H9 (cell line): ENCODE data around the gene LINGO4. TPM values are rescaled to one million over a fixed set of nuclear protein-coding genes. Genes with fewer than 3 reads are reported as not detected.

Experiments
- DNase-seq: peaks from one replicate; pipeline ENCODE4 v3.0.0-alpha.2; 2017
- H2AFZ ChIP-seq: one replicate; pipeline ENCODE4 v1.6.1; 2013; ENCODE audit warnings: mild to moderate bottlenecking, low read length, control low read depth, moderate library complexity
- H2AK5ac ChIP-seq: 2 replicates; pipeline ENCODE4 v1.6.1; 2013; ENCODE audit warnings: low read length, control low read depth, mixed read lengths; ENCODE audit not compliant: insufficient read length
- H2BK120ac ChIP-seq: one replicate; pipeline ENCODE4 v1.6.1; 2013; ENCODE audit warnings: low read depth, mild to moderate bottlenecking, low read length, control low read depth, inconsistent platforms; ENCODE audit not compliant: poor library complexity, severe bottlenecking
- H2BK12ac ChIP-seq: 2 replicates; pipeline ENCODE4 v1.6.1; 2013; ENCODE audit warnings: low read length, control low read depth, mixed read lengths, low read depth; ENCODE audit not compliant: insufficient read length
- H2BK15ac ChIP-seq: 2 replicates; pipeline ENCODE4 v1.6.1; 2013; ENCODE audit warnings: low read depth, low read length, control low read depth
- H2BK20ac ChIP-seq: one replicate; pipeline ENCODE4 v1.6.1; 2013; ENCODE audit warnings: low read depth, mild to moderate bottlenecking, low read length, control low read depth, inconsistent platforms; ENCODE audit not compliant: poor library complexity, severe bottlenecking
- H2BK5ac ChIP-seq: 2 replicates; pipeline ENCODE4 v1.6.1; 2013; ENCODE audit warnings: low read length, control low read depth, mixed read lengths; ENCODE audit not compliant: insufficient read length
- H3K14ac ChIP-seq: 2 replicates; pipeline ENCODE4 v1.6.1; 2013; ENCODE audit warnings: low read length, control low read depth; ENCODE audit not compliant: insufficient read depth
- H3K18ac ChIP-seq: 2 replicates; pipeline ENCODE4 v1.6.1; 2013; ENCODE audit warnings: low read depth, mild to moderate bottlenecking, mixed read lengths, low read length, control low read depth; ENCODE audit not compliant: insufficient read length
- H3K23ac ChIP-seq: 2 replicates; pipeline ENCODE4 v1.6.1; 2013; ENCODE audit warnings: low read length, control low read depth, mixed read lengths, low read depth; ENCODE audit not compliant: insufficient read length
- H3K23me2 ChIP-seq: 2 replicates; pipeline ENCODE4 v1.6.1; 2013; ENCODE audit warnings: low read depth, mild to moderate bottlenecking, mixed read lengths, low read length, control low read depth; ENCODE audit not compliant: insufficient read length, poor library complexity, severe bottlenecking
- H3K27ac ChIP-seq: 2 replicates; pipeline ENCODE4 v1.5.1; 2013; ENCODE audit warnings: low read length, control low read depth, mixed read lengths, low read depth; ENCODE audit not compliant: insufficient read length
- H3K27me3 ChIP-seq: 2 replicates; pipeline ENCODE4 v1.6.1; 2013; ENCODE audit warnings: low read length, control low read depth, inconsistent platforms; ENCODE audit not compliant: insufficient read depth
- H3K4ac ChIP-seq: 2 replicates; pipeline ENCODE4 v1.6.1; 2013; ENCODE audit warnings: low read depth, mild to moderate bottlenecking, control low read depth, inconsistent platforms, low read length, moderate library complexity
- H3K4me1 ChIP-seq: 2 replicates; pipeline ENCODE4 v1.6.1; 2013; ENCODE audit warnings: low read length, control low read depth, inconsistent platforms; ENCODE audit not compliant: insufficient read depth
- H3K4me2 ChIP-seq: 2 replicates; pipeline ENCODE4 v1.6.1; 2013; ENCODE audit warnings: low read length, control low read depth, mixed read lengths; ENCODE audit not compliant: insufficient read length, insufficient read depth
- H3K56ac ChIP-seq: 2 replicates; pipeline ENCODE4 v1.6.1; 2013; ENCODE audit warnings: low read depth, mild to moderate bottlenecking, mixed read lengths, low read length, control low read depth; ENCODE audit not compliant: insufficient read length
- H3K79me1 ChIP-seq: 2 replicates; pipeline ENCODE4 v1.6.1; 2013; ENCODE audit warnings: low read depth, mild to moderate bottlenecking, moderate library complexity, low read length, control low read depth, inconsistent platforms; ENCODE audit not compliant: insufficient read depth, poor library complexity, severe bottlenecking
- H3K79me2 ChIP-seq: 2 replicates; pipeline ENCODE4 v1.6.1; 2013; ENCODE audit warnings: low read length, control low read depth, inconsistent platforms; ENCODE audit not compliant: insufficient read depth
- H3K9ac ChIP-seq: 2 replicates; pipeline ENCODE4 v1.6.1; 2013; ENCODE audit warnings: low read length, control low read depth, mixed read lengths; ENCODE audit not compliant: insufficient read length; ENCODE audit errors: extremely low read depth
- H3K9me3 ChIP-seq: one replicate; pipeline ENCODE4 v1.6.1; 2013; ENCODE audit warnings: low read depth, low read length, inconsistent platforms; ENCODE audit not compliant: control insufficient read depth
- H3T11ph ChIP-seq: one replicate; pipeline ENCODE4 v1.6.1; 2013; ENCODE audit warnings: mild to moderate bottlenecking, low read length, control low read depth, inconsistent platforms
- H4K20me1 ChIP-seq: one replicate; pipeline ENCODE4 v1.6.1; 2013; ENCODE audit not compliant: control insufficient read depth, insufficient read length, insufficient read depth
- H4K5ac ChIP-seq: 2 replicates; pipeline ENCODE4 v1.6.1; 2013; ENCODE audit warnings: low read depth, mild to moderate bottlenecking, mixed read lengths, low read length, control low read depth; ENCODE audit not compliant: insufficient read length
- H4K8ac ChIP-seq: replicated peaks from 2 replicates; pipeline ENCODE4 v1.6.1; 2013; ENCODE audit warnings: low read length, control low read depth, mixed read lengths, low read depth; ENCODE audit not compliant: insufficient read length
- H4K91ac ChIP-seq: 2 replicates; pipeline ENCODE4 v1.6.1; 2013; ENCODE audit warnings: low read depth, mild to moderate bottlenecking, moderate library complexity, mixed read lengths, low read length, control low read depth; ENCODE audit not compliant: insufficient read length
- H3K27ac Mint-ChIP-seq, 3 experiments: 2 replicates in 2 of 3; 3 replicates in 1 of 3; pipeline ENCODE4 v1.8.0; 2020 to 2021; ENCODE audit warnings: mixed read lengths in 3 of 3, mild to moderate bottlenecking in 1 of 3, moderate library complexity in 1 of 3
- H3K27me3 Mint-ChIP-seq: 2 replicates; pipeline ENCODE4 v1.8.0; 2021; ENCODE audit warnings: low read depth, mild to moderate bottlenecking, moderate library complexity, mixed read lengths
- H3K36me3 Mint-ChIP-seq, 3 experiments: 2 replicates in 2 of 3; 3 replicates in 1 of 3; pipeline ENCODE4 v1.8.0; 2020 to 2021; ENCODE audit warnings: low read depth in 3 of 3, mixed read lengths in 3 of 3; ENCODE audit not compliant: insufficient read depth in 1 of 3
- H3K4me1 Mint-ChIP-seq, 2 experiments: 2 replicates each; pipeline ENCODE4 v1.8.0; 2020; ENCODE audit warnings: mixed read lengths in 2 of 2
- H3K4me3 Mint-ChIP-seq, 2 experiments: 2 replicates in 1 of 2; 3 replicates in 1 of 2; pipeline ENCODE4 v1.8.0; 2020 to 2021; ENCODE audit warnings: mild to moderate bottlenecking in 2 of 2, mixed read lengths in 2 of 2, moderate library complexity in 1 of 2
- H3K9me3 Mint-ChIP-seq, 2 experiments: 2 replicates in 1 of 2; 3 replicates in 1 of 2; pipeline ENCODE4 v1.8.0; 2020; ENCODE audit warnings: mild to moderate bottlenecking in 2 of 2, mixed read lengths in 2 of 2, moderate library complexity in 1 of 2
- CTCF ChIP-seq: fragments of 200-600 bp; sonication (generic); conservative IDR thresholded peaks from 3 replicates; pipeline ENCODE4 v1.8.0; 2021; ENCODE audit warnings: antibody characterized with exemption, mild to moderate bottlenecking
- WGBS: extraction: QIAGEN DNeasy Blood & Tissue Kit; methylation state at CpG from one replicate; pipeline ENCODE4 v1.1.7; 2013; ENCODE audit warnings: missing lambda C conversion rate, low lambda C conversion rate, mixed read lengths; ENCODE audit not compliant: insufficient read length; ENCODE audit errors: extremely low coverage; 5-methylcytosine and 5-hydroxymethylcytosine counted together
- total RNA-seq: library from RNA; stranded (reverse); gene quantifications from 2 replicates; pipeline ENCODE4 v1.2.1, GENCODE V29; 2021

LINGO4 gene
- total RNA-seq, 1 experiment from 2014 or later = not detected

DNA sequence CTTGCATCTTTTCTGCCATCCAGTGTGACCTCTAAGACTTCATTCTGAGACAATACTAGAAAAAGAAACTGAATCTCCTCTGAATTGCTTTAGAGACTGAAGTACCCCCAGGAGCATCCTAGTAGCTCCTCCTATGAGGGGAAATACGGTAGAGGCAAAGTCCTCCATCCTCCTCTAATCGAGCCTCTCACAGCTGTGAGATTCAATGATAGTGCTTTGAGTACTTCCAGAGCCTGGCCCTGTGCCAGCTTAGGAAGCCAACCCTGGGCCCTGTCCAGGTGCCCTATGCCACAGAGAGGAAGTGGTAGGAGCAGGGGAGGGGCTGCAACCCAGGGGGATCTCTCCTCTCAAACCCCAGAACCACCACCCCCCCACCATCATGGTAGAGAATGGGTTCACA, 15.7 kb upstream of the LINGO4 start:
- Histone ChIP-seq H2BK20ac (no peak overlapping the region), H2BK12ac (no peak overlapping the region), H2BK5ac (no peak overlapping the region), H3K9me3 (no peaks in the 10 kb centered on the region), H2AFZ (no peak overlapping the region), H3K4me1 (no peaks in the 10 kb centered on the region), H2AK5ac (no peak overlapping the region), H3K9ac (no peak overlapping the region), H3K79me1 (no peaks in the 10 kb centered on the region), H3T11ph (no peak overlapping the region), H3K4me2 (no peak overlapping the region), H3K23ac (no peak overlapping the region), H3K23me2 (no peaks in the 10 kb centered on the region), H3K27ac (no peak overlapping the region), H3K4ac (no peak overlapping the region), H3K79me2 (no peaks in the 10 kb centered on the region), H2BK15ac (no peak overlapping the region), H2BK120ac (no peak overlapping the region), H3K27me3 (no peaks in the 10 kb centered on the region), H3K14ac (no peak overlapping the region), H4K5ac (no peak overlapping the region), H4K91ac (no peak overlapping the region), H3K18ac (no peak overlapping the region), H3K56ac (no peak overlapping the region), H4K20me1 (no peaks in the 10 kb centered on the region), H4K8ac (no peak overlapping the region)
- H3K4me1 Mint-ChIP-seq = peaks cover 16 to 21% of the 10 kb centered on the region in 2 experiments
- H3K9me3 Mint-ChIP-seq = no peaks in the 10 kb centered on the region
- no peak for DNase-seq
- no peak overlapping the region for H3K4me3 Mint-ChIP-seq
- H3K27ac Mint-ChIP-seq = no peak overlapping the region
- no CpG with 5 or more reads among the region's 2 CpGs for WGBS
- TF ChIP-seq CTCF = no peak
- H3K27me3 Mint-ChIP-seq = peaks cover 4% of the 10 kb centered on the region
- no peaks in the 10 kb centered on the region for H3K36me3 Mint-ChIP-seq
